ENCODE measurements around the gene RTTN. TPM values are rescaled to one million over a fixed set of nuclear protein-coding genes. Genes with fewer than 3 reads are reported as not detected.

The RTTN gene
- total RNA-seq, 1 donor from 2014 or later: 31.3 TPM

GRCh38 chr18:69954719-69955480 is 250.6 kb downstream of the RTTN start:
- Histone ChIP-seq H3K4me3 (ENCODE audit: low read depth, low read length) (no peak overlapping the region), H3K27me3 (ENCODE audit: control insufficient read depth, insufficient read depth, low read length) (no peaks in the 10 kb centered on the region), H3K36me3 (ENCODE audit: control insufficient read depth, insufficient read depth, low read length) (no peaks in the 10 kb centered on the region)
- no peak for TF ChIP-seq CTCF (IDR thresholded peaks at IDR 0.05; ENCODE audit: insufficient read depth, low read length, severe bottlenecking)
- DNase-seq (ENCODE audit: low read depth) (no peak), FAIRE-seq (no peak)

DNA sequence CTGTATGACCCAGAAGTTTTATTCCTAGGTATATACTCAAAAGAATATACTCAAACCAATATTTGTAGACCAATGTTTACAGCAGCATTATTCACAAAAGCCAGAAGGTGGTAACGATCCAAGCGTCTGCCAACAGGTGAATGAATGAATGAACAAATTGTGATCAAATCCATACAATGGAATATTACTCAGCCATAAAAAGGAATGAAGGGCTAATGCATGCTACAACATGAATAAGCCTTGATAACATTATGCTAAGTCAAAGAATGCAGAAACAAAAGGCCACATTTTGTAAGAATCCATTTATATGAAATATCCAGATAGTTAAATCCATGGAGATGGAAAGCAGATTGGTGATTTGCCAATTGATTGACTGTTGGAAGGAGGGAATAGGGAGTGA is 252.3 kb downstream of the RTTN start:
- TF ChIP-seq CTCF (IDR thresholded peaks at IDR 0.05; ENCODE audit: insufficient read depth, low read length, severe bottlenecking): no peak
- H3K36me3 ChIP-seq (ENCODE audit: control insufficient read depth, insufficient read depth, low read length): no peaks in the 10 kb centered on the region
- no peaks in the 10 kb centered on the region for H3K27me3 ChIP-seq (ENCODE audit: control insufficient read depth, insufficient read depth, low read length)
- H3K4me3 ChIP-seq (ENCODE audit: low read depth, low read length): no peak overlapping the region
- no peak for FAIRE-seq
- no peak for DNase-seq (ENCODE audit: low read depth)

Other genes starting within 250 kb of the RTTN start
- 51.6 and 52.7 TPM in 2 replicates for gene SOCS6, start 83.4 kb upstream of the RTTN start, total RNA-seq

All from bronchial epithelial cell (primary cell).